HCT116 (cell line): Measurements from ENCODE around the gene RUNX1. TPM values are rescaled to one million over a fixed set of nuclear protein-coding genes. Genes with fewer than 3 reads are reported as not detected.

Source experiments
- ATAC-seq: fragments of 200-7000 bp; cut with Tn5 transposase; 2 replicates; pipeline ENCODE4 v1.9.1; 2020; ENCODE audit warnings: mild to moderate bottlenecking, moderate library complexity
- BruUV-seq: library from RNA; stranded (reverse); fragments of 400-500 nt; replicated peaks from 2 replicates; lab custom pipeline; 2021; lab: Mats Ljungman, UMichigan
- CTCF ChIA-PET: fragments of 300-600 bp; sonication (Branson Sonifier 250); formaldehyde crosslinking; loops from one replicate; lab custom pipeline; 2021; ENCODE audit warnings: antibody characterized with exemption; lab: Charles Lee
- POLR2A ChIA-PET: fragments of 300-600, 350-600 bp; sonication (Branson Sonifier 250); formaldehyde crosslinking; loops from one replicate; lab custom pipeline; 2021; ENCODE audit warnings: antibody characterized with exemption; lab: Charles Lee
- RAD21 ChIA-PET, 2 experiments: fragments of 300-600 bp; sonication (Branson Sonifier 250); formaldehyde crosslinking; loops; one replicate each; lab custom pipeline; 2023; ENCODE audit warnings: low total read pairs in 2 of 2; ENCODE audit not compliant: uncharacterized antibody in 2 of 2, unreplicated experiment in 2 of 2, low non-redundant PET in 1 of 2; lab: Charles Lee
- DNase-seq: peaks from one replicate; pipeline ENCODE4 v3.0.0-alpha.2; 2010; ENCODE audit warnings: low read depth, low spot score
- H2AFZ ChIP-seq: fragments of 200-600 bp; shearing (Covaris generic), sonication (generic); 2 replicates; pipeline ENCODE4 v1.6.1; 2017; ENCODE audit warnings: low read depth, mixed run types, mixed read lengths, antibody characterized with exemption, low read length; ENCODE audit not compliant: poor library complexity, severe bottlenecking
- H3K27ac ChIP-seq: 2 replicates; pipeline ENCODE4 v1.5.1; 2012; ENCODE audit warnings: low read depth, low read length
- H3K27me3 ChIP-seq: fragments of 200-600 bp; sonication (generic); 2 replicates; pipeline ENCODE4 v1.6.1; 2016; ENCODE audit warnings: mixed run types, low read length, mixed read lengths; ENCODE audit not compliant: insufficient read depth
- H3K36me3 ChIP-seq, 2 experiments: fragments of 200-500 bp in 1 of 2; fragments of 200-600 bp in 1 of 2; sonication (Bioruptor generic) in 1 of 2; sonication (generic) in 1 of 2; 2 replicates each; pipeline versions ENCODE4 v1.5.1 to v1.6.1; 2014 to 2016; ENCODE audit warnings: low read length in 2 of 2, inconsistent platforms in 1 of 2, mixed read lengths in 1 of 2, mixed run types in 1 of 2; ENCODE audit not compliant: insufficient read depth in 2 of 2, control insufficient read depth in 1 of 2
- H3K4me1 ChIP-seq, 2 experiments: fragments of 200-600 bp in 1 of 2; sonication (generic) in 1 of 2; 2 replicates each; pipeline versions ENCODE4 v1.5.1 to v1.6.1; 2012 to 2017; ENCODE audit warnings: low read length in 2 of 2, inconsistent platforms in 1 of 2, mild to moderate bottlenecking in 1 of 2, mixed read lengths in 1 of 2, mixed run types in 1 of 2, moderate library complexity in 1 of 2; ENCODE audit not compliant: insufficient read depth in 2 of 2, control insufficient read depth in 1 of 2
- H3K4me2 ChIP-seq: fragments of 200-600 bp; sonication (generic); 2 replicates; pipeline ENCODE4 v1.6.1; 2017; ENCODE audit warnings: mixed run types, low read length, mixed read lengths
- H3K4me3 ChIP-seq, 2 experiments: fragments of 200-600 bp in 1 of 2; sonication (generic) in 1 of 2; replicated peaks in 1 of 2; 2 replicates each; pipeline ENCODE4 v1.5.1; 2011 to 2016; ENCODE audit warnings: low read length in 2 of 2, control low read depth in 1 of 2, low read depth in 1 of 2, mild to moderate bottlenecking in 1 of 2, mixed read lengths in 1 of 2, mixed run types in 1 of 2
- H3K79me2 ChIP-seq: fragments of 200-600 bp; sonication (generic); 2 replicates; pipeline ENCODE4 v1.6.1; 2017; ENCODE audit warnings: mild to moderate bottlenecking, mixed run types, low read length, moderate library complexity, mixed read lengths; ENCODE audit not compliant: insufficient read depth
- H3K9ac ChIP-seq: fragments of 200-600 bp; sonication (generic); 2 replicates; pipeline ENCODE4 v1.6.1; 2016; ENCODE audit warnings: low read length, mixed read lengths
- H3K9me2 ChIP-seq: fragments of 200-600 bp; sonication (generic), shearing (Covaris generic); 2 replicates; pipeline ENCODE4 v1.6.1; 2017; ENCODE audit warnings: mixed run types, mild to moderate bottlenecking, moderate library complexity; ENCODE audit not compliant: insufficient read depth
- H3K9me3 ChIP-seq, 2 experiments: fragments of 200-500 bp in 1 of 2; fragments of 200-600 bp in 1 of 2; sonication (Bioruptor generic) in 1 of 2; sonication (generic) in 1 of 2; 2 replicates each; pipeline ENCODE4 v1.6.1; 2014 to 2017; ENCODE audit warnings: low read length in 2 of 2, mixed read lengths in 2 of 2, inconsistent platforms in 1 of 2, low read depth in 1 of 2, mild to moderate bottlenecking in 1 of 2, mixed run types in 1 of 2, moderate library complexity in 1 of 2; ENCODE audit not compliant: control insufficient read depth in 1 of 2, insufficient read depth in 1 of 2
- H4K20me1 ChIP-seq: fragments of 200-600 bp; sonication (generic), shearing (Covaris generic); 2 replicates; pipeline ENCODE4 v1.6.1; 2017; ENCODE audit warnings: mixed run types, mild to moderate bottlenecking, moderate library complexity; ENCODE audit not compliant: insufficient read depth
- CEBPB ChIP-seq: IDR thresholded peaks from 2 replicates; pipeline ENCODE4 v1.6.1; 2012; ENCODE audit warnings: low read depth
- FOSL1 ChIP-seq: IDR thresholded peaks from 2 replicates; pipeline ENCODE4 v1.6.1; 2012; ENCODE audit warnings: low read depth
- JUND ChIP-seq: IDR thresholded peaks from 2 replicates; pipeline ENCODE4 v1.6.1; 2012
- POLR2AphosphoS5 ChIP-seq: IDR thresholded peaks from 2 replicates; pipeline ENCODE4 v1.6.1; 2011; ENCODE audit warnings: mild to moderate bottlenecking, low read depth, low read length, moderate library complexity
- SRF ChIP-seq: IDR thresholded peaks from 2 replicates; pipeline ENCODE4 v1.6.1; 2012; ENCODE audit warnings: low read depth
- YY1 ChIP-seq: IDR thresholded peaks from 2 replicates; pipeline ENCODE4 v1.6.1; 2011; ENCODE audit warnings: low read length, low read depth, moderate library complexity, mild to moderate bottlenecking; ENCODE audit not compliant: insufficient replicate concordance; ENCODE audit errors: extremely low read depth
- ZFX ChIP-seq: fragments of 450-650 bp; IDR thresholded peaks from 2 replicates; pipeline ENCODE4 v1.6.1; 2017
- ZNF274 ChIP-seq: fragments of 200-500 bp; sonication (Bioruptor generic); IDR thresholded peaks from 2 replicates; pipeline ENCODE4 v1.6.1; 2014; ENCODE audit warnings: mild to moderate bottlenecking, low read depth, low read length, inconsistent platforms
- intact Hi-C: fragments of 100-400 bp; cut with micrococcal nuclease; formaldehyde crosslinking; loops from 2 replicates; pipeline ENCODE4 v1.10.0; 2022
- total RNA-seq: library from RNA; stranded (reverse); gene quantifications from one replicate; pipeline ENCODE4 v1.2.1, GENCODE V29; 2021; ENCODE audit not compliant: unreplicated experiment
- TF ChIP-seq, protein P1 (sequence below), 3 experiments: fragments of 200-600 bp in 1 of 3; sonication (generic) in 1 of 3; IDR thresholded peaks in 2 of 3; conservative IDR thresholded peaks in 1 of 3; 2 replicates each; pipeline ENCODE4 v1.5.1; 2012 to 2017; ENCODE audit warnings: low read depth in 2 of 3, low read length in 2 of 3, antibody characterized with exemption in 1 of 3, borderline replicate concordance in 1 of 3, control low read depth in 1 of 3, mild to moderate bottlenecking in 1 of 3, mixed read lengths in 1 of 3, mixed run types in 1 of 3, moderate library complexity in 1 of 3; ENCODE audit not compliant: insufficient read depth in 1 of 3

The RUNX1 gene
- total RNA-seq, 1 experiment from 2014 or later = 33.5 TPM

DNA sequence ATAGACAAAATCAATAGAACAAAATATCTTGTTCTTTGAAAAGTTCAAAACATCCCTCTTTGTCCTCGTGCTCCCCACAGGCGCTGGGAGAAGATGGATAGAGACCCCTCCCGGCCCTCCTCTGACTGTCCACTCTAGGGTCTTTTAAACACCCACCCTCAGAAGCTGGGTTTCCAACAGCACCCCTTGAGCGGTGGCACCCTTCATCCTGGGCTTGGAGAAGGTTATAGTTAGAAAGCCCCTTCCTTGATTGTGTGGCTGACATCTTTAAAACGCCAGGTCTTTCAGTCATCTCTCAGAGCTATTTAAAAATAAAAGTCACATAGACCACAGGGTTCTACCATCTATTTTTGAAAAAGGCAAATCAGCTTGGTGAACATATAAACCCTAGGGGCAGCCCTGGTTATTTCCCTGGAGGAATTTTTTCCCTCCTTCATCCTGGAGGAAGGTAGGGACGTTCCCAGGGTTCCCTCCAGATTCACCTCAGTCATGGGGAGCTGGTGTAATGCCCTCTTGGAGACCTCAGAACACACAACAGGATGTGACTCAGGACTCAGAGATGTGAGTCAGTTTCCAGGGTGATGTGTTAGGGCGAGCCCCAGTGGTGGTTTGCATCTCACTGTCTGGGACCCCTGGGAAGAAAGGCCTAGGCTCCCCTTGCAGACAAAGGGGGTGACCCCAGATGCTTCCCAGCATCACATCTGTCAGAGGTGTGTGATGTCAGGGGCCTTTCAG, 241.8 kb downstream of the RUNX1 start:
- Histone ChIP-seq H2AFZ (no peak overlapping the region), H3K27me3 (no peaks in the 10 kb centered on the region), H3K4me2 (peak overlapping the region; percentile 81), H3K79me2 (peaks cover 19% of the 10 kb centered on the region), H3K4me3 (peak overlapping the region; percentile 13 to 44), H4K20me1 (no peaks in the 10 kb centered on the region), H3K4me1 (peaks cover 63 to 83% of the 10 kb centered on the region in 2 experiments), H3K9me3 (peaks cover 3 to 4% of the 10 kb centered on the region in 2 experiments; a peak in 2 of 4 replicates), H3K36me3 (peaks cover 0 to 18% of the 10 kb centered on the region in 2 experiments; a peak in 2 of 4 replicates), H3K9ac (peak overlapping the region; percentile 74), H3K9me2 (no peaks in the 10 kb centered on the region)
- BruUV-seq = TSS peak; percentile 37
- intact Hi-C loops = loop anchor here (2.0 kb wide), 1 partner anchor 37 kb away; no protein-coding TSS in a partner anchor
- ChIA-PET CTCF (interaction anchor here (1.0 to 2.2 kb wide), 3 partner anchors 11 to 62 kb away, joined by 3 to 7 read pairs (median 6); no protein-coding TSS in a partner anchor), POLR2A (interaction anchor here (0.9 to 2.0 kb wide), 6 partner anchors 9 to 80 kb away, joined by 3 to 6 read pairs (median 4); no protein-coding TSS in a partner anchor)
- DNase-seq (no peak), ATAC-seq (peak; percentile 73)
- no peak for TF ChIP-seq SRF
- TF ChIP-seq CEBPB = no peak
- TF ChIP-seq ZNF274 = no peak
- TF ChIP-seq POLR2AphosphoS5 = peak; percentile 28; the same call in 1 of the 2 replicates
- TF ChIP-seq ZFX = no peak
- TF ChIP-seq, protein P1, sequence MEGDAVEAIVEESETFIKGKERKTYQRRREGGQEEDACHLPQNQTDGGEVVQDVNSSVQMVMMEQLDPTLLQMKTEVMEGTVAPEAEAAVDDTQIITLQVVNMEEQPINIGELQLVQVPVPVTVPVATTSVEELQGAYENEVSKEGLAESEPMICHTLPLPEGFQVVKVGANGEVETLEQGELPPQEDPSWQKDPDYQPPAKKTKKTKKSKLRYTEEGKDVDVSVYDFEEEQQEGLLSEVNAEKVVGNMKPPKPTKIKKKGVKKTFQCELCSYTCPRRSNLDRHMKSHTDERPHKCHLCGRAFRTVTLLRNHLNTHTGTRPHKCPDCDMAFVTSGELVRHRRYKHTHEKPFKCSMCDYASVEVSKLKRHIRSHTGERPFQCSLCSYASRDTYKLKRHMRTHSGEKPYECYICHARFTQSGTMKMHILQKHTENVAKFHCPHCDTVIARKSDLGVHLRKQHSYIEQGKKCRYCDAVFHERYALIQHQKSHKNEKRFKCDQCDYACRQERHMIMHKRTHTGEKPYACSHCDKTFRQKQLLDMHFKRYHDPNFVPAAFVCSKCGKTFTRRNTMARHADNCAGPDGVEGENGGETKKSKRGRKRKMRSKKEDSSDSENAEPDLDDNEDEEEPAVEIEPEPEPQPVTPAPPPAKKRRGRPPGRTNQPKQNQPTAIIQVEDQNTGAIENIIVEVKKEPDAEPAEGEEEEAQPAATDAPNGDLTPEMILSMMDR (IDR thresholded peaks at IDR 0.05 in 2 of 3, conservative IDR thresholded peaks at IDR 0.05 in 1 of 3; ENCODE audit: borderline replicate concordance in 1 of 3, insufficient read depth in 1 of 3, low read depth in 2 of 3, low read length in 2 of 3) = no peak
- TF ChIP-seq YY1 = peak; percentile 26
- no peak for TF ChIP-seq FOSL1
- no peak for TF ChIP-seq JUND
- TF ChIP-seq, all 23 proteins: peak for 2
- RAD21 ChIA-PET = interaction anchor here (1.3 to 1.7 kb wide), 3 partner anchors 9 to 39 kb away, joined by 3 to 10 read pairs (median 6); no protein-coding TSS in a partner anchor
- peak overlapping the region; percentile 94 for H3K27ac ChIP-seq
